WTC11 (cell line): Measurements from ENCODE around the gene TEC. TPM values are rescaled to one million over a fixed set of nuclear protein-coding genes. Genes with fewer than 3 reads are reported as not detected.

Experiments
- ATAC-seq: fragments of 200-7000 bp; cut with Tn5 transposase; 2 replicates; pipeline ENCODE4 v1.10.0; 2021; ENCODE audit warnings: mild to moderate bottlenecking, moderate library complexity
- Bru-seq: library from RNA; stranded (reverse); fragments of 400-500 nt; gene quantifications from one replicate; lab custom pipeline; 2021; lab: Mats Ljungman, UMichigan
- CTCF ChIA-PET: fragments of 300-600 bp; sonication (Branson Sonifier 250); formaldehyde crosslinking; loops from one replicate; lab custom pipeline; 2021; ENCODE audit warnings: antibody characterized with exemption; lab: Charles Lee
- POLR2A ChIA-PET: fragments of 350-600 bp; sonication (Branson Sonifier 250); formaldehyde crosslinking; loops from one replicate; lab custom pipeline; 2021; ENCODE audit warnings: antibody characterized with exemption; lab: Charles Lee
- DNase-seq: peaks from one replicate; pipeline ENCODE4 v3.0.0; 2021; ENCODE audit warnings: low spot score
- H3K27ac Mint-ChIP-seq: 2 replicates; pipeline ENCODE4 v1.8.0; 2021; ENCODE audit warnings: mixed read lengths
- H3K27me3 Mint-ChIP-seq: 2 replicates; pipeline ENCODE4 v1.8.0; 2021; ENCODE audit warnings: low read depth, mild to moderate bottlenecking, moderate library complexity, mixed read lengths
- H3K36me3 Mint-ChIP-seq: 2 replicates; pipeline ENCODE4 v1.8.0; 2021; ENCODE audit warnings: mixed read lengths
- H3K4me1 Mint-ChIP-seq: 2 replicates; pipeline ENCODE4 v1.8.0; 2022; ENCODE audit warnings: mixed read lengths
- H3K4me3 Mint-ChIP-seq: 2 replicates; pipeline ENCODE4 v1.8.0; 2021; ENCODE audit warnings: mild to moderate bottlenecking, moderate library complexity, mixed read lengths
- H3K9me3 Mint-ChIP-seq: 2 replicates; pipeline ENCODE4 v1.8.0; 2021; ENCODE audit warnings: mixed read lengths
- ATF1 ChIP-seq: sonication (generic); formaldehyde crosslinking; IDR thresholded peaks from 2 replicates; pipeline ENCODE4 v1.8.1; 2023; ENCODE audit warnings: mild to moderate bottlenecking, moderate library complexity, missing genetic modification reagents
- ATF2 ChIP-seq: sonication (generic); formaldehyde crosslinking; IDR thresholded peaks from 2 replicates; pipeline ENCODE4 v1.8.1; 2022; ENCODE audit warnings: low read depth, missing genetic modification reagents, borderline replicate concordance
- CBFB ChIP-seq: sonication (generic); formaldehyde crosslinking; IDR thresholded peaks from 2 replicates; pipeline ENCODE4 v1.8.1; 2022; ENCODE audit warnings: mild to moderate bottlenecking, low read depth, missing genetic modification reagents
- CTCF ChIP-seq: fragments of 200-600 bp; IDR thresholded peaks from 2 replicates; pipeline ENCODE4 v1.8.0; 2022; ENCODE audit warnings: antibody characterized with exemption
- E2F1 ChIP-seq: sonication (generic); formaldehyde crosslinking; IDR thresholded peaks from 2 replicates; pipeline ENCODE4 v1.8.0; 2022; ENCODE audit warnings: mild to moderate bottlenecking, missing genetic modification reagents
- ELF4 ChIP-seq: sonication (generic); formaldehyde crosslinking; IDR thresholded peaks from 2 replicates; pipeline ENCODE4 v1.8.1; 2022; ENCODE audit warnings: low read depth, mild to moderate bottlenecking, moderate library complexity, missing genetic modification reagents
- ESRRA ChIP-seq: sonication (generic); formaldehyde crosslinking; IDR thresholded peaks from 2 replicates; pipeline ENCODE4 v1.8.1; 2022; ENCODE audit warnings: mild to moderate bottlenecking, missing genetic modification reagents, borderline replicate concordance
- ETV6 ChIP-seq: sonication (generic); formaldehyde crosslinking; IDR thresholded peaks from 2 replicates; pipeline ENCODE4 v1.8.1; 2022; ENCODE audit warnings: mild to moderate bottlenecking, missing genetic modification reagents
- FOXP4 ChIP-seq: sonication (generic); formaldehyde crosslinking; IDR thresholded peaks from 2 replicates; pipeline ENCODE4 v1.8.0; 2022; ENCODE audit warnings: mild to moderate bottlenecking, missing genetic modification reagents
- HMGXB4 ChIP-seq: sonication (generic); formaldehyde crosslinking; IDR thresholded peaks from 2 replicates; pipeline ENCODE4 v1.8.1; 2023; ENCODE audit warnings: mild to moderate bottlenecking, moderate library complexity, missing genetic modification reagents
- JAZF1 ChIP-seq: fragments of 250-450 bp; sonication (Bioruptor Pico); IDR thresholded peaks from 2 replicates; pipeline ENCODE4 v1.9.0; 2021; ENCODE audit warnings: moderate library complexity, mild to moderate bottlenecking, inconsistent platforms
- MAX ChIP-seq: sonication (generic); formaldehyde crosslinking; IDR thresholded peaks from 2 replicates; pipeline ENCODE4 v1.8.0; 2022; ENCODE audit warnings: mild to moderate bottlenecking, missing genetic modification reagents
- MXD4 ChIP-seq: fragments of 250-450 bp; sonication (Bioruptor Pico); IDR thresholded peaks from 2 replicates; pipeline ENCODE4 v1.8.0; 2021; ENCODE audit warnings: mild to moderate bottlenecking, moderate library complexity, borderline replicate concordance
- NR1H2 ChIP-seq: sonication (generic); formaldehyde crosslinking; IDR thresholded peaks from 2 replicates; pipeline ENCODE4 v1.9.0; 2021; ENCODE audit warnings: mild to moderate bottlenecking, moderate library complexity, missing genetic modification reagents
- NR2C2 ChIP-seq: sonication (generic); formaldehyde crosslinking; IDR thresholded peaks from 2 replicates; pipeline ENCODE4 v1.8.0; 2022; ENCODE audit warnings: mild to moderate bottlenecking, missing genetic modification reagents
- SMAD3 ChIP-seq: sonication (generic); formaldehyde crosslinking; IDR thresholded peaks from 2 replicates; pipeline ENCODE4 v1.8.0; 2022; ENCODE audit warnings: missing genetic modification reagents, mild to moderate bottlenecking, borderline replicate concordance
- SMAD4 ChIP-seq: sonication (generic); formaldehyde crosslinking; IDR thresholded peaks from 2 replicates; pipeline ENCODE4 v1.8.0; 2022; ENCODE audit warnings: mild to moderate bottlenecking, missing genetic modification reagents
- TCF7 ChIP-seq: sonication (generic); formaldehyde crosslinking; IDR thresholded peaks from 2 replicates; pipeline ENCODE4 v1.8.0; 2022; ENCODE audit warnings: mild to moderate bottlenecking, low read depth, missing genetic modification reagents, moderate library complexity
- TEAD1 ChIP-seq: sonication (generic); formaldehyde crosslinking; IDR thresholded peaks from 2 replicates; pipeline ENCODE4 v1.8.0; 2022; ENCODE audit warnings: mild to moderate bottlenecking, missing genetic modification reagents
- USF2 ChIP-seq: sonication (generic); formaldehyde crosslinking; IDR thresholded peaks from 2 replicates; pipeline ENCODE4 v1.8.1; 2023; ENCODE audit warnings: mild to moderate bottlenecking, missing genetic modification reagents, moderate library complexity
- ZBTB21 ChIP-seq: sonication (generic); formaldehyde crosslinking; IDR thresholded peaks from 2 replicates; pipeline ENCODE4 v1.8.1; 2023; ENCODE audit warnings: mild to moderate bottlenecking, missing genetic modification reagents, borderline replicate concordance
- ZNF121 ChIP-seq: sonication (generic); formaldehyde crosslinking; IDR thresholded peaks from 2 replicates; pipeline ENCODE4 v1.8.0; 2023; ENCODE audit warnings: missing genetic modification reagents
- ZNF219 ChIP-seq: sonication (generic); formaldehyde crosslinking; IDR thresholded peaks from 2 replicates; pipeline ENCODE4 v1.8.0; 2023; ENCODE audit warnings: missing genetic modification reagents, mild to moderate bottlenecking, borderline replicate concordance
- ZNF232 ChIP-seq: sonication (generic); formaldehyde crosslinking; IDR thresholded peaks from 2 replicates; pipeline ENCODE4 v1.8.0; 2022; ENCODE audit warnings: mild to moderate bottlenecking, missing genetic modification reagents
- long read RNA-seq, 3 experiments: library from RNA in 1 of 3; library from capped mRNA in 1 of 3; library from polyadenylated mRNA in 1 of 3; unstranded in 2 of 3; stranded (forward) in 1 of 3; transcript quantifications; one replicate each; pipeline ENCODE4 v2.0.0, GENCODE V29; 2021
- total RNA-seq: library from RNA; stranded (reverse); gene quantifications from 3 replicates; pipeline ENCODE4 v1.2.3, GENCODE V29; 2021

Gene TEC
- total RNA-seq, result 8.8 to 10.5 TPM (median 9.2 TPM) in 3 replicates
- Bru-seq, nascent RNA, result percentile 80 among the genes with signal in this experiment
- long read RNA-seq, experiment 1, transcript TEC-201 (18 exons, 3,687 nt), result major isoform, 26 of 70 reads
- long read RNA-seq, experiment 1, partial matches to known transcripts, result 15 of 70 reads
- long read RNA-seq, experiment 1, other reads (novel, unspliced or antisense), result 29 of 70 reads
- long read RNA-seq, experiment 2, partial matches to known transcripts, result 7 of 13 reads
- long read RNA-seq, experiment 2, other reads (novel, unspliced or antisense), result 3 of 13 reads
- long read RNA-seq, experiment 3, partial matches to known transcripts, result 2 of 5 reads
- long read RNA-seq, experiment 3, other reads (novel, unspliced or antisense), result 0 of 5 reads

GRCh38 chr4:48268956-48269860, at the start of gene TEC:
TEC (minus strand) TSS chr4:48269838; CDS start chr4:48228614, 41,224 bp downstream.
- CTCF ChIA-PET, result no interaction called here
- no peak for TF ChIP-seq ZNF219
- TF ChIP-seq TEAD1 (CRISPR knock-in tag), result no peak
- no peak for TF ChIP-seq NR1H2 (CRISPR knock-in tag)
- no peak for TF ChIP-seq FOXP4 (CRISPR knock-in tag)
- TF ChIP-seq CTCF, result no peak
- TF ChIP-seq ELF4 (CRISPR knock-in tag), result no peak
- TF ChIP-seq E2F1 (CRISPR knock-in tag), result no peak
- TF ChIP-seq JAZF1 (CRISPR knock-in tag), result no peak
- 0 out of 2 replicates have a peak, but pooled peaks have one; percentile 61 for TF ChIP-seq ZBTB21
- TF ChIP-seq ETV6, result 0 out of 2 replicates have a peak, but pooled peaks have one; percentile 66
- 0 out of 2 replicates have a peak, but pooled peaks have one; percentile 34 for TF ChIP-seq CBFB
- no peak for TF ChIP-seq TCF7
- peak; percentile 18; the same call in 1 of the 2 replicates for TF ChIP-seq SMAD3 (CRISPR knock-in tag)
- TF ChIP-seq USF2, result peak; percentile 10
- no peak for TF ChIP-seq ESRRA (CRISPR knock-in tag)
- TF ChIP-seq MXD4 (CRISPR knock-in tag), result no peak
- TF ChIP-seq ZNF232 (CRISPR knock-in tag), result peak; percentile 49; the same call in 1 of the 2 replicates
- no peak for TF ChIP-seq SMAD4
- peak; percentile 63 for TF ChIP-seq HMGXB4 (CRISPR knock-in tag)
- no peak for TF ChIP-seq ATF2 (CRISPR knock-in tag)
- no peak for TF ChIP-seq NR2C2 (CRISPR knock-in tag)
- 0 out of 2 replicates have a peak, but pooled peaks have one; percentile 23 for TF ChIP-seq ATF1
- peak; percentile 72; the same call in 1 of the 2 replicates for TF ChIP-seq MAX (CRISPR knock-in tag)
- TF ChIP-seq ZNF121 (CRISPR knock-in tag), result no peak

More at GRCh38 chr4:48268956-48269860, at the start of gene TEC:
- H3K4me1 Mint-ChIP-seq, result peaks cover 40% of the 10 kb centered on the region
- H3K27ac Mint-ChIP-seq, result peak within 1 kb of the TSS; percentile 98
- peak; percentile 51 for ATAC-seq
- peaks cover 16% of the 10 kb centered on the region for H3K36me3 Mint-ChIP-seq
- peaks cover 4% of the 10 kb centered on the region; the same call in 1 of the 2 replicates for H3K27me3 Mint-ChIP-seq
- peak; percentile 71 for DNase-seq
- POLR2A ChIA-PET, result no interaction called here
- H3K9me3 Mint-ChIP-seq, result peaks cover 13% of the 10 kb centered on the region
- peak within 1 kb of the TSS; percentile 96 for H3K4me3 Mint-ChIP-seq
